GM21576 (cell line): ENCODE results near the gene NRCAM.

Source experiments
- ATAC-seq: cut with Tn5 transposase; IDR thresholded peaks from one replicate; pipeline ENCODE4 v1.9.1; 2021; ENCODE audit warnings: mild to moderate bottlenecking, moderate library complexity; ENCODE audit not compliant: unreplicated experiment

Gene NRCAM

GRCh38 chr7:108427766-108428165 is 28.5 kb downstream of the NRCAM start:
- no peak for ATAC-seq

GRCh38 chr7:108425714-108426275 is 30.4 kb downstream of the NRCAM start:
- ATAC-seq, result no peak

GRCh38 chr7:108424013-108424412 is 32.2 kb downstream of the NRCAM start:
- ATAC-seq, result no peak

- no peak for ATAC-seq
Measured at GRCh38 chr7:108423089-108423989, 32.9 kb downstream of the NRCAM start.

- ATAC-seq, result no peak
Measured at GRCh38 chr7:108421720-108422331, 34.4 kb downstream of the NRCAM start.

- ATAC-seq, result no peak
Measured at GRCh38 chr7:108419961-108420908, 36.0 kb downstream of the NRCAM start.

- ATAC-seq, result no peak
Measured at GRCh38 chr7:108418946-108419345, 37.3 kb downstream of the NRCAM start.

- ATAC-seq, result no peak
Measured at GRCh38 chr7:108417926-108418325, 38.3 kb downstream of the NRCAM start.

- no peak for ATAC-seq
Measured at GRCh38 chr7:108417144-108417543, 39.1 kb downstream of the NRCAM start.

- ATAC-seq, result peak; percentile 93
Measured at GRCh38 chr7:108415821-108416536, 40.3 kb downstream of the NRCAM start.

GRCh38 chr7:108415084-108415483 is 41.2 kb downstream of the NRCAM start:
- no peak for ATAC-seq

GRCh38 chr7:108413782-108414492 is 42.3 kb downstream of the NRCAM start:
- no peak for ATAC-seq

GRCh38 chr7:108413337-108413736 is 42.9 kb downstream of the NRCAM start:
- no peak for ATAC-seq

- no peak for ATAC-seq
Measured at GRCh38 chr7:108409146-108409545, 47.1 kb downstream of the NRCAM start.

GRCh38 chr7:108408296-108408991 is 47.8 kb downstream of the NRCAM start:
- ATAC-seq, result no peak

- ATAC-seq, result no peak
Measured at GRCh38 chr7:108407676-108408075, 48.6 kb downstream of the NRCAM start.

GRCh38 chr7:108406222-108406890 is 49.9 kb downstream of the NRCAM start:
- no peak for ATAC-seq
